Activated naive CD8-positive, alpha-beta T cell treated with anti-CD3 and anti-CD28 coated beads for 36 hours (primary cell): ENCODE results near the gene MAP3K12. TPM values are rescaled to one million over a fixed set of nuclear protein-coding genes. Genes with fewer than 3 reads are reported as not detected.
A peak's percentile ranks its signal among the peaks of the same experiment; 100 is the strongest.
"Not testable (repeated sequence)": the region's sequence is repeated elsewhere in the genome, so short reads cannot be mapped to it uniquely, and the experiment has no call there.

Source experiments
- DNase-seq: peaks from one replicate; pipeline ENCODE4 v3.0.0; 2021
- H3K27ac Mint-ChIP-seq: one replicate; pipeline ENCODE4 v1.8.0; 2022; ENCODE audit warnings: mild to moderate bottlenecking, moderate library complexity, mixed read lengths
- H3K27me3 Mint-ChIP-seq: one replicate; pipeline ENCODE4 v1.8.0; 2022; ENCODE audit warnings: mild to moderate bottlenecking, mixed read lengths
- H3K36me3 Mint-ChIP-seq: one replicate; pipeline ENCODE4 v1.8.0; 2021; ENCODE audit warnings: mild to moderate bottlenecking, mixed read lengths
- H3K4me1 Mint-ChIP-seq: one replicate; pipeline ENCODE4 v1.8.0; 2021; ENCODE audit warnings: mixed read lengths
- H3K4me3 Mint-ChIP-seq: one replicate; pipeline ENCODE4 v1.8.0; 2022; ENCODE audit warnings: mild to moderate bottlenecking, moderate library complexity, mixed read lengths
- H3K9me3 Mint-ChIP-seq: one replicate; pipeline ENCODE4 v1.8.0; 2022; ENCODE audit warnings: mixed read lengths
- total RNA-seq, 2 experiments: library from RNA; stranded (reverse); gene quantifications; one replicate each; pipeline ENCODE4 v1.2.3, GENCODE V29; 2021

The MAP3K12 gene
- total RNA-seq, 2 experiments from 2014 or later: 8.4 to 8.7 TPM

GRCh38 chr12:53453953-53454640 lies 45.2 kb downstream of the MAP3K12 start:
- Mint-ChIP-seq H3K4me1 (peaks cover 35% of the 10 kb centered on the region), H3K4me3 (peak overlapping the region; percentile 99), H3K27me3 (no peaks in the 10 kb centered on the region), H3K9me3 (no peaks in the 10 kb centered on the region), H3K27ac (peak overlapping the region; percentile 100), H3K36me3 (peaks cover 54% of the 10 kb centered on the region)
- DNase-seq: no peak

GRCh38 chr12:53452159-53453077 lies 46.8 kb downstream of the MAP3K12 start:
- DNase-seq: peak; percentile 74
- Mint-ChIP-seq H3K27me3 (no peaks in the 10 kb centered on the region), H3K9me3 (no peaks in the 10 kb centered on the region), H3K27ac (peak overlapping the region; percentile 100), H3K36me3 (peaks cover 53% of the 10 kb centered on the region), H3K4me3 (peak overlapping the region; percentile 99), H3K4me1 (peaks cover 32% of the 10 kb centered on the region)

GRCh38 chr12:53451661-53452158 lies 47.5 kb downstream of the MAP3K12 start, which contains the start of gene PCBP2:
PCBP2 (plus strand) TSS chr12:53452102; CDS start chr12:53454801, 2,699 bp downstream.
- H3K36me3 Mint-ChIP-seq: peaks cover 52% of the 10 kb centered on the region
- no peaks in the 10 kb centered on the region for H3K9me3 Mint-ChIP-seq
- peak within 1 kb of the TSS; percentile 99 for H3K4me3 Mint-ChIP-seq
- peak; percentile 98 for DNase-seq
- H3K27me3 Mint-ChIP-seq: no peaks in the 10 kb centered on the region
- H3K27ac Mint-ChIP-seq: peak within 1 kb of the TSS; percentile 100
- peaks cover 31% of the 10 kb centered on the region for H3K4me1 Mint-ChIP-seq

- H3K27ac Mint-ChIP-seq: no peak overlapping the region
- DNase-seq: no peak
- H3K4me3 Mint-ChIP-seq: no peak overlapping the region
- peaks cover 33% of the 10 kb centered on the region for H3K4me1 Mint-ChIP-seq
- no peaks in the 10 kb centered on the region for H3K9me3 Mint-ChIP-seq
- peaks cover 48% of the 10 kb centered on the region for H3K36me3 Mint-ChIP-seq
- H3K27me3 Mint-ChIP-seq: no peaks in the 10 kb centered on the region
Observed at GRCh38 chr12:53450936-53451335, 48.3 kb downstream of the MAP3K12 start.

- not testable (repeated sequence) for H3K27me3 Mint-ChIP-seq, H3K9me3 Mint-ChIP-seq, DNase-seq
- Mint-ChIP-seq H3K36me3 (peaks cover 44% of the 10 kb centered on the region), H3K27ac (peak overlapping the region; percentile 5), H3K4me3 (peak overlapping the region; percentile 10), H3K4me1 (peaks cover 37% of the 10 kb centered on the region)
Observed at GRCh38 chr12:53444593-53445325, 54.5 kb downstream of the MAP3K12 start.

GRCh38 chr12:53443955-53444354 lies 55.3 kb downstream of the MAP3K12 start:
- Mint-ChIP-seq H3K9me3 (no peaks in the 10 kb centered on the region), H3K36me3 (peaks cover 44% of the 10 kb centered on the region), H3K4me3 (peak overlapping the region; percentile 98), H3K4me1 (peaks cover 37% of the 10 kb centered on the region), H3K27ac (peak overlapping the region; percentile 25), H3K27me3 (no peaks in the 10 kb centered on the region)
- DNase-seq: no peak

GRCh38 chr12:53441040-53441833 lies 58.0 kb downstream of the MAP3K12 start, which contains the start of gene PRR13:
PRR13 (plus strand) TSS chr12:53441734; CDS start chr12:53442715, 981 bp downstream.
- Mint-ChIP-seq H3K36me3 (peaks cover 33% of the 10 kb centered on the region), H3K9me3 (no peaks in the 10 kb centered on the region), H3K4me1 (peaks cover 35% of the 10 kb centered on the region), H3K4me3 (peak within 1 kb of the TSS; percentile 98), H3K27me3 (no peaks in the 10 kb centered on the region), H3K27ac (peak within 1 kb of the TSS; percentile 92)
- DNase-seq: peak; percentile 97

GRCh38 chr12:53439582-53439981 lies 59.7 kb downstream of the MAP3K12 start:
- DNase-seq, H3K4me3 Mint-ChIP-seq, H3K27ac Mint-ChIP-seq, H3K9me3 Mint-ChIP-seq, H3K27me3 Mint-ChIP-seq: not testable (repeated sequence)
- peaks cover 23% of the 10 kb centered on the region for H3K36me3 Mint-ChIP-seq
- peaks cover 23% of the 10 kb centered on the region for H3K4me1 Mint-ChIP-seq

GRCh38 chr12:53435326-53435725 lies 63.9 kb downstream of the MAP3K12 start:
- H3K9me3 Mint-ChIP-seq, H3K27me3 Mint-ChIP-seq, DNase-seq, H3K4me1 Mint-ChIP-seq, H3K4me3 Mint-ChIP-seq, H3K36me3 Mint-ChIP-seq, H3K27ac Mint-ChIP-seq: not testable (repeated sequence)

- Mint-ChIP-seq H3K36me3 (no peaks in the 10 kb centered on the region), H3K27ac (no peak overlapping the region), H3K4me1 (peaks cover 12% of the 10 kb centered on the region), H3K4me3 (no peak overlapping the region), H3K27me3 (no peaks in the 10 kb centered on the region), H3K9me3 (no peaks in the 10 kb centered on the region)
- no peak for DNase-seq
Observed at GRCh38 chr12:53431187-53431586, 68.1 kb downstream of the MAP3K12 start.

GRCh38 chr12:53430116-53430515 lies 69.1 kb downstream of the MAP3K12 start:
- Mint-ChIP-seq H3K4me1 (peaks cover 12% of the 10 kb centered on the region), H3K27ac (no peak overlapping the region), H3K27me3 (no peaks in the 10 kb centered on the region), H3K4me3 (no peak overlapping the region), H3K36me3 (no peaks in the 10 kb centered on the region), H3K9me3 (no peaks in the 10 kb centered on the region)
- no peak for DNase-seq
